Kidney epithelial cell (primary cell): ENCODE results near the gene GPR135. TPM values are rescaled to one million over a fixed set of nuclear protein-coding genes. Genes with fewer than 3 reads are reported as not detected.
A peak's percentile ranks its signal among the peaks of the same experiment; 100 is the strongest.

Source experiments
- DNase-seq: peaks from one replicate; pipeline ENCODE4 v3.0.0-alpha.2; 2010; ENCODE audit warnings: low read depth
- H3K27me3 ChIP-seq: 2 replicates; pipeline ENCODE4 v1.6.0; 2011; ENCODE audit warnings: low read length; ENCODE audit not compliant: control insufficient read depth, insufficient read depth
- H3K36me3 ChIP-seq: 2 replicates; pipeline ENCODE4 v1.5.1; 2011; ENCODE audit warnings: low read length; ENCODE audit not compliant: control insufficient read depth, insufficient read depth
- H3K4me3 ChIP-seq: 2 replicates; pipeline ENCODE4 v1.5.1; 2011; ENCODE audit warnings: low read depth, mild to moderate bottlenecking, control low read depth, low read length
- CTCF ChIP-seq: IDR thresholded peaks from 2 replicates; pipeline ENCODE4 v1.5.1; 2011; ENCODE audit warnings: mild to moderate bottlenecking, moderate library complexity, low read length, control low read depth, inconsistent platforms; ENCODE audit not compliant: insufficient read depth, poor library complexity, severe bottlenecking
- total RNA-seq: library from RNA; depleted of rRNA; stranded (reverse); fragments of >200 nt; gene quantifications from 2 replicates; pipeline ENCODE4 v1.2.3, GENCODE V29; 2015

Gene GPR135
- total RNA-seq, 1 donor from 2014 or later, result 0.71 TPM

DNA sequence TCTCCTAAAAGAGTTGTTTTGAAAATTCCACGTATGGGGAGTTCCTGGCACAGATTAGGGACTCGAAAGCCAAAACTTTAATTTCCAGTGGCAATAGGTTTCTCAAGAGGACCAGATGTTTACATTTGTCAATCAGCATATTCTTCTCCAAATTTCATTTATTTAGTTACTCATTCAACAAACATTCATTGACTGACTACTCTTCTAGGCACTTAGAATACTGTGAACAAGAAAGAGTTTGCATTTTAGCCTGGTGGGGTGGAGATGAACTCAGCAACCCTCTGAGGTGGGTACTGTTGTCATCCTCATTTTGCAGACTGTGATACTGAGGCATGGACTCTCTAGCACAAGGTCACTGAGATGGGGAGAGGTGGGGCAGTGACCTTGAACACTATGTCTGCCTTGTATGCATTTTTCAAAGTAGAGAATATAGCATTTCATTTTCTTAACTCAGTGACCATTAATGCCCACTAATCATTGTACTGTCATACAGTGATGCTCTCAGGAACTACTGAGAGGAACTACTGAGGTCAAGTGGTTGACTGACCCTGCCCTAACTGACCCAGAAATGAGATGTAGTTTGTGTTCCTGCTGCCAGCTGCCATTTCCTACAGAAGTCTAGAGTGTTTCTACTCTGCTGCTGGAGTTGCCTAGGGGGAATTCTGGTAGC is 16.8 kb upstream of the GPR135 start:
- no peak for DNase-seq
- no peaks in the 10 kb centered on the region for H3K27me3 ChIP-seq
- no peak for TF ChIP-seq CTCF
- peak overlapping the region; percentile 83 for H3K4me3 ChIP-seq
- no peaks in the 10 kb centered on the region for H3K36me3 ChIP-seq

- Histone ChIP-seq H3K27me3 (no peaks in the 10 kb centered on the region), H3K36me3 (no peaks in the 10 kb centered on the region), H3K4me3 (no peak overlapping the region)
- no peak for DNase-seq
- TF ChIP-seq CTCF, result no peak
Observed at GRCh38 chr14:59481407-59481806, 16.2 kb upstream of the GPR135 start.

GRCh38 chr14:59480166-59480565 is 15.0 kb upstream of the GPR135 start:
- Histone ChIP-seq H3K27me3 (no peaks in the 10 kb centered on the region), H3K4me3 (no peak overlapping the region), H3K36me3 (no peaks in the 10 kb centered on the region)
- no peak for TF ChIP-seq CTCF
- DNase-seq, result no peak

- Histone ChIP-seq H3K27me3 (no peaks in the 10 kb centered on the region), H3K4me3 (no peak overlapping the region), H3K36me3 (no peaks in the 10 kb centered on the region)
- TF ChIP-seq CTCF, result no peak
- DNase-seq, result no peak
Observed at GRCh38 chr14:59478540-59478939, 13.4 kb upstream of the GPR135 start.

DNA sequence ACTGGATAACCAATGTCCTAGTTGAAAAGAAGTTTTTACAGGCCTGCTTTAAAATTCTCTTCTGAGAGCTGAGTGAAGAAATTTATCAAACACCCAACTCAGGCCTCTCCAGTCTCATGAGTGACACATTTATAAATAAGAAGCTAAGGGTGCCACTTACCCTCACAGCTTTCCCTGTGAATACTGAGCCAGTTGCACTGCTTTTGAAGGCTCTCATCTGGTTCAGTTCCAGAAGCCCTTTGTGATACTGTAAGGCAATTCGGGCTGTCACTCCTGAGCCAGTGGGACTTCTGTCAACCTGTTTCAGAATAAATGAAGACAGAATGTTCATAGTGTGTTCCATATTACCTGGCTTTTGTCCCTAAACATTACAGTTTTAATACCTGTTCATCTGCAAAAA is 10.5 kb upstream of the GPR135 start:
- TF ChIP-seq CTCF, result no peak
- H3K36me3 ChIP-seq, result no peaks in the 10 kb centered on the region
- no peak for DNase-seq
- no peaks in the 10 kb centered on the region for H3K27me3 ChIP-seq
- no peak overlapping the region for H3K4me3 ChIP-seq

GRCh38 chr14:59474172-59474571 is 9.0 kb upstream of the GPR135 start:
- DNase-seq, result no peak
- TF ChIP-seq CTCF, result no peak
- Histone ChIP-seq H3K4me3 (no peak overlapping the region), H3K27me3 (no peaks in the 10 kb centered on the region), H3K36me3 (no peaks in the 10 kb centered on the region)
